ENCODE results near the gene CACNB2. TPM values are rescaled to one million over a fixed set of nuclear protein-coding genes. Genes with fewer than 3 reads are reported as not detected.

The CACNB2 gene
- total RNA-seq, 1 donor from 2014 or later = 2.2 TPM

DNA sequence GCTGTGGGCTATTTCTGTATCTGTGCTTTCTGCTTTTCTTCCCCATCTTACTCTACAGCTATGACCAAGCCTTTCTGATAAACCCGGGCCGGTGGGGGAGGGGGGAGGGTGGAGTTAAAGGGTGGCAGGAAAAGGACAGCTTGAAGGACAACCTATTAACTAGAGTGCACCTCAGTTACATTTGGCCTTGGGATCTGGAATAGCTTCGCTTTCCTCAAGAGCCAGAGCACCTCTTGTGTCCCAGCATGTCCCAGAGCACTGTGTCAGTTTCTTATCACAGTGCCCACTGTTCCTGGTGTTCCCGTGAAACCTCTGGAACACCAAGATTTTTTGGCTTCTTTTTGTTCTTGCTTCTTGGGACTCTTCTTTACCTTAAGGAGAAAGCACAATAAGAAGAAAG, 350.5 kb downstream of the CACNB2 start:
- no peak for DNase-seq (ENCODE audit: low read depth, low spot score)
- no peak overlapping the region for H3K27ac Mint-ChIP-seq (ENCODE audit: unreplicated experiment)
- no peaks in the 10 kb centered on the region for H3K9me3 Mint-ChIP-seq
- no peaks in the 10 kb centered on the region for H3K4me1 Mint-ChIP-seq
- no peaks in the 10 kb centered on the region for H3K36me3 Mint-ChIP-seq (ENCODE audit: low read depth)
- no peak overlapping the region for H3K4me3 Mint-ChIP-seq
- TF ChIP-seq, protein P1, sequence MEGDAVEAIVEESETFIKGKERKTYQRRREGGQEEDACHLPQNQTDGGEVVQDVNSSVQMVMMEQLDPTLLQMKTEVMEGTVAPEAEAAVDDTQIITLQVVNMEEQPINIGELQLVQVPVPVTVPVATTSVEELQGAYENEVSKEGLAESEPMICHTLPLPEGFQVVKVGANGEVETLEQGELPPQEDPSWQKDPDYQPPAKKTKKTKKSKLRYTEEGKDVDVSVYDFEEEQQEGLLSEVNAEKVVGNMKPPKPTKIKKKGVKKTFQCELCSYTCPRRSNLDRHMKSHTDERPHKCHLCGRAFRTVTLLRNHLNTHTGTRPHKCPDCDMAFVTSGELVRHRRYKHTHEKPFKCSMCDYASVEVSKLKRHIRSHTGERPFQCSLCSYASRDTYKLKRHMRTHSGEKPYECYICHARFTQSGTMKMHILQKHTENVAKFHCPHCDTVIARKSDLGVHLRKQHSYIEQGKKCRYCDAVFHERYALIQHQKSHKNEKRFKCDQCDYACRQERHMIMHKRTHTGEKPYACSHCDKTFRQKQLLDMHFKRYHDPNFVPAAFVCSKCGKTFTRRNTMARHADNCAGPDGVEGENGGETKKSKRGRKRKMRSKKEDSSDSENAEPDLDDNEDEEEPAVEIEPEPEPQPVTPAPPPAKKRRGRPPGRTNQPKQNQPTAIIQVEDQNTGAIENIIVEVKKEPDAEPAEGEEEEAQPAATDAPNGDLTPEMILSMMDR (conservative IDR thresholded peaks at IDR 0.05) = no peak
- no peaks in the 10 kb centered on the region for H3K27me3 Mint-ChIP-seq (ENCODE audit: low read depth)

DNA sequence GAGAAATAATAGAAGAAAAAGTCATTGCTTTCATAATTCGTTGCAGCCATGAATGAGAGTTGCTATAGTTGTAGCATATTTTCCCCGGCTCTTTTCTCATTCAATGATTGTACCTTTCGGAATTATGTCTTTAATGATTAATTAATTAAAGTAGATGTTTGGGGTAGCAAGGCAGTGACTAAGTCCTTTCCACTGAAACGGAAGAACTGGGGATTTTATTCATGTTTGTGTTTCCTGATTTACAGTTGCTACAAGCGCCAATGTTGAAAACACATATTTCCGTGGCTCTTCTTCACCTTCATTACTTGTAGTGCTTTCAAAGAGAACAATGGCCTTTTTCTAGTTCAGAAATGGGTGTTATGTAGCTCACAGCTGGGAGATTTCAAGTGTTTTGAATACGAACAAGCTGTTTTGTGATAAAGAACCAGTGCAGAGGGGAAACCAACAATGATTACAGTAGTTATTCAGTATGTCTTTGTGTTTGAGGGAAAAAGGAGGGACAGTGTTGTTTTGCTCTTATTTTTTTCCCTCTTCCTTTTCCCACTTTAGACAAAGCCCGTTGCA, 357.7 kb downstream of the CACNB2 start:
- TF ChIP-seq, protein P1 (conservative IDR thresholded peaks at IDR 0.05) = no peak
- DNase-seq (ENCODE audit: low read depth, low spot score) = no peak
- peaks cover 6% of the 10 kb centered on the region for H3K4me1 Mint-ChIP-seq
- H3K36me3 Mint-ChIP-seq (ENCODE audit: low read depth) = no peaks in the 10 kb centered on the region
- H3K27me3 Mint-ChIP-seq (ENCODE audit: low read depth) = no peaks in the 10 kb centered on the region
- H3K4me3 Mint-ChIP-seq = no peak overlapping the region
- no peak overlapping the region for H3K27ac Mint-ChIP-seq (ENCODE audit: unreplicated experiment)
- peaks cover 2% of the 10 kb centered on the region for H3K9me3 Mint-ChIP-seq

DNA sequence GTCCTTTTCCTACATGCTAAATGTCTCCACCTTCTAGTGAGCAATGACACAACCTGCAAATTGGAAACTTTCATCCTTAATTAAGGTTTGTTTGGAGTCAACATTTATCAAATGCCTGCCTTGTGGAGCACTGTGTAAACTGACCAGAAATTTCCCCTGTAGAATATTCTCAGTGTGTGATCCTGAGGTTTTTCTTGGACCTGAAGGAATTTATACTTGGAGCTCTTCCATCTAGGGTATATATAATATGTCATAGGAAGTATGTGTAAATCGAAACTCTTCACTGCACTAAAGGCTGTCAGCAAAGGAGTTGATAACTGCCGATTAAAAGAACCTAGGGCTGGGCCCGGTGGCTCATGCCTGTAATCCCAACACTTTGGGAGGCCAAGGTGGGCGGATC, 358.8 kb downstream of the CACNB2 start:
- Mint-ChIP-seq H3K9me3 (peaks cover 2% of the 10 kb centered on the region), H3K4me1 (peaks cover 6% of the 10 kb centered on the region), H3K27me3 (ENCODE audit: low read depth) (no peaks in the 10 kb centered on the region), H3K36me3 (ENCODE audit: low read depth) (no peaks in the 10 kb centered on the region), H3K27ac (ENCODE audit: unreplicated experiment) (no peak overlapping the region), H3K4me3 (no peak overlapping the region)
- DNase-seq (ENCODE audit: low read depth, low spot score) = no peak
- TF ChIP-seq, protein P1 (conservative IDR thresholded peaks at IDR 0.05) = no peak

DNA sequence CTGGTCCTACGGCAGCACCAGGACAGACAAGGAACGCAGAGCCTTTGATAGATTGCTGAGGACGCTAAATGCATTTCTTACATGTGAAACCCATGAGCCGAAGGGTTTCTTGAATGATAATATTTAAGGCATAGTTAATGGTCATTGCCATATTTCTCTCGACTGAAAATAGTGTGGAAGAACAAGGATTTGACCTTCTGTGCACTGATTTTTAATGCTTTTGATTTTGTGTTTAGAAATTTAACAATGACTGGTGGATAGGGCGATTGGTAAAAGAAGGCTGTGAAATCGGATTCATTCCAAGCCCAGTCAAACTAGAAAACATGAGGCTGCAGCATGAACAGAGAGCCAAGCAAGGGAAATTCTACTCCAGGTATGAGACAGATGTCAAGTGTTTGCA, 360.4 kb downstream of the CACNB2 start:
- peaks cover 6% of the 10 kb centered on the region for H3K4me1 Mint-ChIP-seq
- no peaks in the 10 kb centered on the region for H3K36me3 Mint-ChIP-seq (ENCODE audit: low read depth)
- DNase-seq (ENCODE audit: low read depth, low spot score) = no peak
- TF ChIP-seq, protein P1 (conservative IDR thresholded peaks at IDR 0.05) = no peak
- H3K4me3 Mint-ChIP-seq = no peak overlapping the region
- H3K27ac Mint-ChIP-seq (ENCODE audit: unreplicated experiment) = no peak overlapping the region
- H3K27me3 Mint-ChIP-seq (ENCODE audit: low read depth) = no peaks in the 10 kb centered on the region
- H3K9me3 Mint-ChIP-seq = peaks cover 2% of the 10 kb centered on the region

DNA sequence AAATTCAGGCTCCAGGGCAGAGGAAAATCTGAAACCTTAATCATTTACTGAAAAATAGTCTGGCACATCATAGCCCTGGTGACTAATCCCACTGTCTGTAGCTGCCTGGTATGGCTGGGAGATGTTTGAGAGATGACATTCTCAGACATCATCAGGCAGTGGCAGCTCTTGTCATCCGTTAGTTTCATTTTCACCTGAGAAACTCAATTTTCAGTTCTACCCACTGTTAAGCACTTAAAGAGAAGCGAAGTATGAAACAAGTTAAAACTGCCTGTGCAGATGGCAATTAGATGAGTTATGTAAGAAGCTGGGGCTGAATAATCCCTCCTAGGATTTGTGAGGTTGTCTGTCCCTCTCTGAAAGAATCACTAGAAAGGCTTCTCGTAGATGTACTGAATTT, 361.0 kb downstream of the CACNB2 start:
- peaks cover 1% of the 10 kb centered on the region for H3K9me3 Mint-ChIP-seq
- no peaks in the 10 kb centered on the region for H3K27me3 Mint-ChIP-seq (ENCODE audit: low read depth)
- TF ChIP-seq, protein P1 (conservative IDR thresholded peaks at IDR 0.05) = no peak
- no peak for DNase-seq (ENCODE audit: low read depth, low spot score)
- no peaks in the 10 kb centered on the region for H3K36me3 Mint-ChIP-seq (ENCODE audit: low read depth)
- H3K27ac Mint-ChIP-seq (ENCODE audit: unreplicated experiment) = no peak overlapping the region
- no peak overlapping the region for H3K4me3 Mint-ChIP-seq
- peaks cover 6% of the 10 kb centered on the region for H3K4me1 Mint-ChIP-seq
